ENCODE measurements around the gene ZFTA. TPM values are rescaled to one million over a fixed set of nuclear protein-coding genes. Genes with fewer than 3 reads are reported as not detected.

The ZFTA gene
- polyA plus RNA-seq, 3 donors: 1.2 TPM; not detected in 2

GRCh38 chr11:63764340-63764678 is 4.3 kb downstream of the ZFTA start:
- WGBS (ENCODE audit: insufficient coverage): over 99% methylated on average over 18 of the region's 23 CpGs
- intact Hi-C loops (cut with micrococcal nuclease): loop anchor here in 1 of 2 donors (10.0 kb wide), 1 partner anchor 380 kb away; no protein-coding TSS in a partner anchor
- no peak overlapping the region for H3K27ac ChIP-seq (ENCODE audit: low read depth in 1 of 2, low read length in 2 of 2)

GRCh38 chr11:63763496-63764339 is 4.9 kb downstream of the ZFTA start:
- no peak overlapping the region for H3K4me3 ChIP-seq (replicated peaks in 1 of 3; ENCODE audit: low read depth in 2 of 3, low read length in 3 of 3)
- no peak overlapping the region for H3K27ac ChIP-seq (ENCODE audit: low read depth in 1 of 2, low read length in 2 of 2)
- intact Hi-C loops (cut with micrococcal nuclease): loop anchor here in 1 of 2 donors (10.0 kb wide), 1 partner anchor 381 kb away; no protein-coding TSS in a partner anchor
- H3K4me3 Mint-ChIP-seq: no peak overlapping the region
- H3K9me3 Mint-ChIP-seq: peaks cover 0 to 5% (median 0%) of the 10 kb centered on the region in 7 donors
- peaks cover 22% of the 10 kb centered on the region for H4K20me1 ChIP-seq (ENCODE audit: insufficient read depth, low read length)
- H3K27me3 ChIP-seq (ENCODE audit: control insufficient read depth in 2 of 2, insufficient read depth in 2 of 2, low read length in 2 of 2): no peaks in the 10 kb centered on the region
- WGBS (ENCODE audit: insufficient coverage): 97% methylated on average over 76 of the region's 82 CpGs
- no peak overlapping the region for H3K4me2 ChIP-seq (replicated peaks; ENCODE audit: extremely low read depth, low read length, poor library complexity, severe bottlenecking)
- no peak for TF ChIP-seq CTCF (IDR thresholded peaks at IDR 0.05)
- H2AFZ ChIP-seq (ENCODE audit: insufficient read depth, low read depth, low read length, poor library complexity, severe bottlenecking): no peak overlapping the region
- no peak overlapping the region for H3K9ac ChIP-seq (ENCODE audit: insufficient read depth, low read length, poor library complexity, severe bottlenecking)
- no peak for DNase-seq
- H3K4me1 Mint-ChIP-seq: peaks cover 9% of the 10 kb centered on the region
- peaks cover 6 to 12% of the 10 kb centered on the region in 2 donors for H3K4me1 ChIP-seq (ENCODE audit: control insufficient read depth in 1 of 2, insufficient read depth in 2 of 2, low read length in 2 of 2)
- peaks cover 18 to 25% of the 10 kb centered on the region in 2 donors for H3K36me3 ChIP-seq (replicated peaks in 1 of 2; ENCODE audit: control insufficient read depth in 1 of 2, insufficient read depth in 2 of 2, low read length in 2 of 2)
- no peak overlapping the region for H3K27ac Mint-ChIP-seq
- peaks cover 14 to 16% of the 10 kb centered on the region in 2 donors for H3K36me3 Mint-ChIP-seq
- H3K79me2 ChIP-seq (ENCODE audit: insufficient read depth, low read length): no peaks in the 10 kb centered on the region
- H3K9me3 ChIP-seq (replicated peaks in 1 of 2; ENCODE audit: control insufficient read depth in 1 of 2, insufficient read depth in 1 of 2, low read length in 2 of 2): no peaks in the 10 kb centered on the region
- peaks cover 2 to 10% (median 2%) of the 10 kb centered on the region in 3 donors for H3K27me3 Mint-ChIP-seq (ENCODE audit: low read depth in 3 of 3)

More at GRCh38 chr11:63764340-63764678, 4.3 kb downstream of the ZFTA start:
- DNase-seq: no peak
- Histone ChIP-seq H3K9me3 (replicated peaks in 1 of 2; ENCODE audit: control insufficient read depth in 1 of 2, insufficient read depth in 1 of 2, low read length in 2 of 2) (no peaks in the 10 kb centered on the region), H3K9ac (ENCODE audit: insufficient read depth, low read length, poor library complexity, severe bottlenecking) (no peak overlapping the region), H3K4me2 (replicated peaks; ENCODE audit: extremely low read depth, low read length, poor library complexity, severe bottlenecking) (no peak overlapping the region), H2AFZ (ENCODE audit: insufficient read depth, low read depth, low read length, poor library complexity, severe bottlenecking) (no peak overlapping the region), H3K4me1 (ENCODE audit: control insufficient read depth in 1 of 2, insufficient read depth in 2 of 2, low read length in 2 of 2) (peaks cover 7 to 18% of the 10 kb centered on the region in 2 donors), H3K4me3 (replicated peaks in 1 of 3; ENCODE audit: low read depth in 2 of 3, low read length in 3 of 3) (no peak overlapping the region), H3K27me3 (ENCODE audit: control insufficient read depth in 2 of 2, insufficient read depth in 2 of 2, low read length in 2 of 2) (peaks cover 0 to 2% of the 10 kb centered on the region in 2 donors), H4K20me1 (ENCODE audit: insufficient read depth, low read length) (peaks cover 22% of the 10 kb centered on the region), H3K36me3 (replicated peaks in 1 of 2; ENCODE audit: control insufficient read depth in 1 of 2, insufficient read depth in 2 of 2, low read length in 2 of 2) (peaks cover 13 to 19% of the 10 kb centered on the region in 2 donors), H3K79me2 (ENCODE audit: insufficient read depth, low read length) (no peaks in the 10 kb centered on the region)
- Mint-ChIP-seq H3K9me3 (peaks cover 0 to 5% (median 0%) of the 10 kb centered on the region in 7 donors), H3K4me1 (peaks cover 9% of the 10 kb centered on the region), H3K27me3 (ENCODE audit: low read depth in 3 of 3) (peaks cover 2 to 12% (median 2%) of the 10 kb centered on the region in 3 donors), H3K36me3 (peaks cover 8 to 10% of the 10 kb centered on the region in 2 donors), H3K27ac (no peak overlapping the region), H3K4me3 (no peak overlapping the region)
- no peak for TF ChIP-seq CTCF (IDR thresholded peaks at IDR 0.05)

All from CD14-positive monocyte (primary cell).